ENCODE results near the gene PSME1.

The PSME1 gene

DNA sequence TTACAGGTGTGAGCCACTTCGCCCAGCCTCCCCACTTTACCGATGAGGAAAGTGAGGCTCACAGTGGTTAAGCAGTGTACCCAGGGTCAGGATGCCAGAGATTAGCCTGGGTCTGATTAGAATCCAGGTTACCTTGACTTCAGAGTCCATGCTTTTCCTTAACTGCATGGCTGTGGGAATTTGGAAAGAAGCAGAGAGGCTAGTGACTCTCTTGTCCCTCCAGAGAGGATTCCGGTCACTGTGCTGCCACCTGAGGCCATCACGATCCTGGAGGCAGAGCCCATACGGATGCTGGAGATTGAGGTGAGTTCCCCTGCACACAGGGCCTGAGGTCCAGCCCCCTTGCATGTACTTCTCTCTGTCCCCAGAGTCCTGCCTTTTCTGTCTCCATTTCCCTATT, 40.6 kb downstream of the PSME1 start:
- DNase-seq (ENCODE audit: low spot score), result no peak

DNA sequence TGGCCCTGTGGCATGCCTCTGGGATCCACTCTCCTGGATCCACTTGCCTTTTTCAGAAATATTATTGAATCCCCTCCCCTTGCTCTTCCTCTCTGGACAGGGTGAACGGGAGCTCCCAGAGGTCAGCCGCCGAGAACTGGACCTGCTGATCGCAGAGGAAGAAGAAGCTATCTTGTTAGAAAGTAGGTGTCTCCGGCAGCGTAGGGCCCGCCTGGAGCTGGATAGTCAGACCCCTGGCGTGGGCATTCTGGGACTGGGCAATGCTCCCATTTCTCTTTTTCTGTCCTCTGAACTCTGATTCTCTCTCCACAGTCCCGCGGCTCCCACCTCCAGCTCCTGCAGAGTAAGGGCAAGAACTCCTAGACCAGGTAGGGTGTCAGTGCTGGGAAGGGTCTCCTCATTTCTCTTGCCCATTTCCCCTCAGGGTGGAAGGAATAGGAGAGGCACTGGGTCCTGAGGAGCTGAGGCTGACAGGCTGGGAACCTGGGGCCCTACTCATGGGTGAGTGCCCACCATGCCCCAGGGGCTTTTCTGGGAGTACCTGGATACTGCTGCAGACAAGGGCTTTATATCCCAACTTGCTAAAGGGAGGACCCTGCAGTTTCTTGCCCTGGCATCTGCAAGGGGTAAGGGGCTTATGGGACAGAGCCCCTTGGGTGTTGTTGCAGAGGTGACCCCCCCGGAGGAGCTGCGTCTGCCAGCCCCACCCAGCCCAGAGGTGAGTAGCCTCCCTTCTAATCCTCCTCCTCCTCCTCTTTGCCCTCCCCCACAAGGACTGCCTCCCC, 41.2 kb downstream of the PSME1 start:
- no peak for DNase-seq (ENCODE audit: low spot score)

DNA sequence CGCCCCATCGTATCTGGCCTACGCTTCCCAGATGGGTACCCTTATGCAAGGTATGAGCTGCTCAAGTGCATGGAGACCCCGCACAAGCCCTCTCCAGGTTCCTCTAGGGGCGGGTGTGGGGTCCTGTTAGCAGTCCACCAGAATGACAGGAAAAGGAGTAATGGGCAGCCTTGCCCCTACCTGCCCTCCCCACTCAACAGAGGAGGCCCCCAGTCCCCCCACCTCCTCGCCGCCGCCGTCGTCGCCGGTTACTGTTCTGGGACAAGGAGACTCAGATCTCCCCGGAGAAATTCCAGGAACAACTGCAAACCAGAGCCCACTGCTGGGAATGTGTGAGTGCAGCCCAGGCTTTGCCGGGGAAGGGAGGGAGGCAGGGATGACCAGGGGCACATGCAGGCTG, 41.9 kb downstream of the PSME1 start:
- DNase-seq (ENCODE audit: low spot score), result no peak

DNA sequence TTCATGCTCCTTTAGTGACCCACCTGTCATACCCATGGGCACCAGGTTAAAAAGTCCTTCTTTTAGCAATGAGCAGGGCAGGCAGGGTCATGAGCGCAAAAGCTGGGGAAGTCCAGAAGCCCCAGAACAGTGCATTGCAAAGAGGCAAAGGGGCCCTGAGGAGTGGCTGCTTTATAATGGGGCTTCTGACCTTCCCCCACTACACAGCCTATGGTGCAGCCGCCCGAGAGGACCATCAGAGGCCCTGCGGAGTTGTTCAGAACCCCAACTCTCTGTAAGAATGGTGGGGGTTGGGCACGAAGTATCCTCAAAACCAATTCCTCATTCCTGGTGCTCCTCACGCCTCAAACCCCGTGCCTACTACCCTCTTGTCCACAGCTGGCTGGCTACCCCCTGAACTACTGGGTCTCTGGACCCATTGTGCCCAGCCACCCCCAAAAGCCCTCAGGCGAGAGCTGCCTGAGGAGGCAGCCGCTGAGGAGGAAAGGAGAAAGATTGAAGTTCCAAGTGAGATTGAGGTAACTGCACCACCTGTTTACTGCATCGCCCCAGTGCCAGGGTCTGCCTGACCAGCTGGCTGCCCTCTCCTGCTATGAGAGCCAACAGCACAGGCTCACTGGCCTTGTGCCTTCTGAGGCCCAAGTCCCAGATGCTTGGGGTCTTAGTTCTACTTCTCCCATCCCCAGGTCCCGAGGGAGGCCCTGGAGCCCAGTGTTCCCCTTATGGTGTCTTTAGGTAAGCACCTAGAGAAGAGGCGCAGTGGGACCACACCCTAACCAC, 42.6 kb downstream of the PSME1 start:
- no peak for DNase-seq (ENCODE audit: low spot score)

- no peak for DNase-seq (ENCODE audit: low spot score)
These were observed 43.4 kb downstream of the PSME1 start for GRCh38 chr14:24179294-24179960.

- DNase-seq (ENCODE audit: low spot score), result no peak
These were observed 44.2 kb downstream of the PSME1 start for GRCh38 chr14:24179961-24180796.

DNA sequence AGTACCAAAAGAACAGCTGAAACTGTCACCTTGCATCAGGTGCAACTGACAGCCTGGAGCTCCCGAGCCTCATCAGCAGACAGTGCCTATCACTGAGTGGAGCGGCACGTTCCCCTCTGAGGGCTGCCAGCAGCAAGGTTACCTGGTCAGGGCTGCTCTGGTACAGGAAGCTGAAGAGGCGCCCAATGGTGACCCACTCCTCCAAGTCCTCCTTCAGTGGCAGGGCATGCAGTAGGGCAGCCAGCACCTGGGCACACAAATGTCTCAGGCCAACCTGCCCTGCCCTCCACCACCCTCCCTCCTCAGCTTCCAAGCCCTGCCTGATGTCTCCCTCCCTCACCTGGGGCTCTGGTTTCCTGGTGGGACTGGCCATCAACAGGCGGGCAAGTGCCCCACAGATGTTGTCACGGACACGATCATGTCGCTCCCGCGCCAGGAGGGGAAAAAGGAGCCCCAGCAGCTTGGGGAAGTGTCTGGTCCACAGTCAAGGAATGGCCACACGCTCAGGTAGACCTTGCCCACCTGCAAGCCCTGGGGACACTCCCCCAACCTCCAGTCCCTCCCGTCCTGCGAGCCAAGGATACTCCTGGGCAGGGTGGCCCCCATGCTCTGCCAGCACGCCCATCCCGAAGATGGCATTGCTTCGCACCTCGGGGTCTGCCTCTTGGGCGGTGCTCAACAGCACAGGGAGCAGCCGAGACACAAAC, 45.5 kb downstream of the PSME1 start:
- DNase-seq (ENCODE audit: low spot score), result no peak

DNA sequence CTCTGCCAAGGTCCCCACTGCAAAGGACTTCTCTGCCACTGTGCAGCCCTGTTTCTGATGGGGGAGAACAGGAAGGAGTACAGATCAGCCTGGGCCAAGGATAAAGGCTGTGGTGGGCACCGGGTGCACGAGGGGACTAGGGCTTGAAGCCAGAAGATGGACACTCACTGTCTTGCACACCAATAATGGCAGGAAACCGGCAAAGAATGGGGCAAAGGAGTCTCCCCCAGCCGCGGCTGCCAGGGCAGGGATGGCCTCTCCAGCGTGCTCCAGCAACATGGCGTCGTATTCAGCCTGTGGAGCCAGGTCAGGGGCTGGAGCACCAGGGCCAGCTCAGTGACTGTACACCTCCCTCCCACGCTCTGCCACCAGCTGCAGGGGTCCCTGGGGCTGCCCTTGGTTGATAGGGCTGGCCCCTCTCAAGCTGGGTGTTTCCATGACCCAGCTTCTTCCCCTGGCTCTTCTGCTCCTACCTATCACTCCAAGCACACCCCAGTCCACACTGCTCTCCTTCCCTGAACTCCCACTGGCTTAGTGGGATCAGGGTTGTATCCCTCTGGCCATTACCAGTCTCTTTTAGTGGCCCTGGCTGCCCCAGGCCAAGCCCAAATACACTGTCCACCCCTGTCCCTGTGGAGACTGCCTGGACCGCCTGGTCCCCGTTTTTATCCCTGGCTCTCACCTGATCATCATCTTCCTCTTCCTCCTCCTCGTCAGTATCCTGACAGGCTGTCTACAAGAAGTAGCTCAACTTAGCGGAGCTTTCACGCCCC, 46.3 kb downstream of the PSME1 start:
- DNase-seq (ENCODE audit: low spot score), result no peak

GRCh38 chr14:24183014-24183481, 47.1 kb downstream of the PSME1 start:
- no peak for DNase-seq (ENCODE audit: low spot score)

- no peak for DNase-seq (ENCODE audit: low spot score)
These were observed 48.3 kb downstream of the PSME1 start for GRCh38 chr14:24184104-24184970.

DNA sequence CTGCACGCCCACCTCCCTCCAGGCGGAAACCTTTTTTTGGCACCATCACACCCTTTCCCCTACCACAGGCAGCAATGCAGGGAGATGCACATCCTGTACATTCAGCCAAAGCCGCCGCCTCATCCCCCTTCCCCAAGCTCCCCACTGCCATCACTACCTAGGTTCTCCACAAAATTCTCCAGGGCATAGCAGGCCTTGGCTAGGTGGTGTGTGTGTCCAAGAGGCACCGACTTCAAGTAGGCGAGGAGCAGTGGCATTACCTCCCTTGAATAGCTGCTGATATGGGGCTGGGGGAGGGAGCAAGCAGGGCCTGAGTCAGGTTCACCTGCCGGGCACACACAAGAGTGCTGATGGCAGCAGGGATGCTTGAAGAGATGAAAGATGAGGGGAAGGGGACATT, 49.0 kb downstream of the PSME1 start:
- no peak for DNase-seq (ENCODE audit: low spot score)

- no peak for DNase-seq (ENCODE audit: low spot score)
These were observed 49.7 kb downstream of the PSME1 start for GRCh38 chr14:24185741-24186140.

DNA sequence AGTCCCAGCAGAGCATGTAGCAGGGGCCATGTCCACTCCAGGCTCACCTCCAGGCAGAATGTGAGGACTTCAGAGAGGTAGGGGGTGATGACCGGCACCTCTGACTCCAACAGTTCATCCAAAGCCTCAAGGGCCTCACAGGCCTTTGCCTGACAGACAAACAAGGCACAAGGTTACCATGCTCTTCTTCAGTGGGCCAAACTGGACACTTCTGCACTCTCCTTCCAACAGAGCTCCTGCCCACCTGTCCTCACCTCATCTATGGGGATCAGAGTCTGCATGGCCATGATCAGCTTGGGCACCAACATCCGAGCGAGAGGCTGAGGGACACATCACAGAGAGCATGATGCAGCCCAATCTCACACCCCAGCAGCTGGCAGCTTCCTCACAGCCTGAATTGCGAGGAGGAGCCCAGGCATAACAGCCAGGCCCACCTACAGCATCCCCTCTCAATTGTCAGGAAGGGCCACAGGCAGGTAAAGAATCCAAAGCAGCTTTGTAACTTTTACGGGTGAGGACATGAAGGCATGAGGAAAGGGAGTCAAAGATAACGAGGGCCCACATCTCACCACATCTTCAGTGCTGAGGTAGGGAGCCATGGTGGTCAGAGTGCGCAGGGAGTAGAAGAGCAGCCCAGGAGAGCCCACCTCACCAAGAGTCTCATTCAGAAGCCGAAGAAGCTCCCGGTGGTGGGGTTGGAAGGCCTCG, 51.0 kb downstream of the PSME1 start:
- DNase-seq (ENCODE audit: low spot score), result no peak

GRCh38 chr14:24187539-24187915, 51.5 kb downstream of the PSME1 start:
- no peak for DNase-seq (ENCODE audit: low spot score)
